Coronary artery (tissue), 2 donors: ENCODE measurements around the gene GEMIN7.
A peak's percentile ranks its signal among the peaks of the same experiment; 100 is the strongest.
"Not testable (repeated sequence)": the region's sequence is repeated elsewhere in the genome, so short reads cannot be mapped to it uniquely, and the experiment has no call there.

ENCODE experiments used
- DNase-seq: peaks from one replicate; pipeline ENCODE4 v3.0.0-alpha.2; 2017; ENCODE audit warnings: low spot score
- H3K27ac ChIP-seq, 2 donors: fragments of 200-600 bp; sonication (generic); one replicate each; pipeline ENCODE4 v1.5.1; 2016 to 2019
- H3K4me3 ChIP-seq: fragments of 200-600 bp; sonication (generic); 2 replicates; pipeline ENCODE4 v1.5.1; 2016; ENCODE audit warnings: mild to moderate bottlenecking, moderate library complexity
- CTCF ChIP-seq: fragments of 200-600 bp; sonication (generic); IDR thresholded peaks from one replicate; pipeline ENCODE4 v1.5.1; 2019; ENCODE audit warnings: antibody characterized with exemption

The GEMIN7 gene

GRCh38 chr19:45100846-45101252 lies 21.8 kb downstream of the GEMIN7 start:
- no peak overlapping the region for H3K4me3 ChIP-seq
- no peak for TF ChIP-seq CTCF
- H3K27ac ChIP-seq = no peak overlapping the region
- no peak for DNase-seq

GRCh38 chr19:45101806-45102205 lies 22.7 kb downstream of the GEMIN7 start:
- no peak for TF ChIP-seq CTCF
- Histone ChIP-seq H3K27ac (no peak overlapping the region), H3K4me3 (no peak overlapping the region)
- no peak for DNase-seq

- no peak for TF ChIP-seq CTCF
- Histone ChIP-seq H3K27ac (no peak overlapping the region), H3K4me3 (no peak overlapping the region)
- DNase-seq = no peak
Measured at GRCh38 chr19:45102481-45102880, 23.4 kb downstream of the GEMIN7 start.

GRCh38 chr19:45103156-45103507 lies 24.1 kb downstream of the GEMIN7 start:
- Histone ChIP-seq H3K4me3 (peak overlapping the region; percentile 14), H3K27ac (no peak overlapping the region)
- no peak for DNase-seq
- no peak for TF ChIP-seq CTCF

- peak overlapping the region; percentile 14 for H3K4me3 ChIP-seq
Measured at GRCh38 chr19:45103508-45104319, 24.7 kb downstream of the GEMIN7 start.

DNA sequence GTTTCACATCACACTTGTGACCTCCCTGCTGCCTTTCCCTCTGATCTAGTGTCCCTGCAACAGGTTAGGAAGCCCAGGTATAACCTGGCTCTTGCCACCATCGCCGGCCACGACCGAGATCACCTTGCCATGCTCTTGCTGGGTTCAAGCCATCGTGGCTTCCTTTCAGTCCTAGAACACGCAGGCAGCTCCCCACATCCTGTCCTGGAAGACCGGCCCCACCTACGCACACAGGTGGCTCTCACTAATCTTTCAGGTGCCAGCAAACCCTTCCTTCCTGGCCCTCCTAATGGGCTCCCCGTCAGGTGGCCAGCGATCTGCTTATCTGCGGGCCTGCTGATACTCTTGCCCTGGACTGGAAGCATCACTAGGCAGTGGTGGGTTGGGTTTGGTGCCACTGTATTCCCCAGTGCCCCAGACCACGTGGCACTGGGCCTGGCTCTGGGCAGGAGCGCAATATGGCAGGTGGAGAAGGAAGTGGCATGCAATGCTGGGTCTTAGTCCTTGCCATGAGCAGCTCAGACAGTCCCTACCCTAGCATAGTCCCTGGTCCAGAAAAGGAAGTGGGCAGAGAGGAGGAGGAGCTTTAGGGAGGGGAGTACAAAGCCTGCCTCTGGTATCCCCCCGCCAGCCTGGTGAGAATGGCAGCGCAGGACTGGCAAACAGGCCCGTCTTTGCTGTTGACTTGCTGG lies 25.7 kb downstream of the GEMIN7 start:
- no peak for DNase-seq
- no peak overlapping the region for H3K27ac ChIP-seq

More at GRCh38 chr19:45103508-45104319, 24.7 kb downstream of the GEMIN7 start:
- TF ChIP-seq CTCF = no peak
- no peak overlapping the region for H3K27ac ChIP-seq
- no peak for DNase-seq

DNA sequence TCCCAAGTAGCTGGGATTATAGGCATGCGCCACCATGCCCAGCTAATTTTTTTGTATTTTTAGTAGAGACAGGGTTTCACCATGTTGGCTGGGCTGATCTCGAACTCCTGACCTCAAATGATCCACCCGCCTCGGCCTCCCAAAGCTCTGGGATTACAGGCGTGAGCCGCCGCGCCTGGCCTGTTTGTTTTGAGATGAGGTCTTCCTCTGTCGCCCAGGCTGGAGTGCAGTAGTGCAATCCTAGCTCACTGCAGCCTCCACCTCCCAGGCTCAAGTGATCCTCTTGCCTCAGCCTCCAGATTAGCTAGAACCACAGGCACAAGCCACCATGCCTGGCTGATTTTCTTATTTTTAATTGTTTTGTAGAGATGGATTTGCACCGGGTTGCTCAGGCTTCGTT lies 27.3 kb downstream of the GEMIN7 start:
- not testable (repeated sequence) for H3K27ac ChIP-seq, DNase-seq, H3K4me3 ChIP-seq

More for the DNA sequence above, 25.7 kb downstream of the GEMIN7 start:
- TF ChIP-seq CTCF = no peak
- H3K4me3 ChIP-seq = no peak overlapping the region
